Parathyroid adenoma (tissue), 2 donors: Measurements from ENCODE around the gene SLC33A1.
A peak's percentile ranks its signal among the peaks of the same experiment; 100 is the strongest.
"Not testable (repeated sequence)": the region's sequence is repeated elsewhere in the genome, so short reads cannot be mapped to it uniquely, and the experiment has no call there.

Experiments used
- H2AFZ ChIP-seq: fragments of 300-600 bp; sonication (generic); one replicate; pipeline ENCODE4 v1.7.0; 2017; ENCODE audit warnings: antibody characterized with exemption, mild to moderate bottlenecking
- H3K27ac ChIP-seq: fragments of 300-600 bp; sonication (generic); one replicate; pipeline ENCODE4 v1.7.0; 2017
- H3K27me3 ChIP-seq: fragments of 300-600 bp; sonication (generic); one replicate; pipeline ENCODE4 v1.7.0; 2017; ENCODE audit warnings: low read length; ENCODE audit not compliant: control insufficient read depth, insufficient read depth
- H3K36me3 ChIP-seq: fragments of 300-600 bp; sonication (generic); one replicate; pipeline ENCODE4 v1.7.0; 2017; ENCODE audit warnings: low read length; ENCODE audit not compliant: control insufficient read depth, insufficient read depth
- H3K4me1 ChIP-seq: fragments of 300-600 bp; sonication (generic); one replicate; pipeline ENCODE4 v1.7.0; 2017; ENCODE audit warnings: control low read depth
- H3K4me2 ChIP-seq: fragments of 300-600 bp; sonication (generic); one replicate; pipeline ENCODE4 v1.7.0; 2017; ENCODE audit warnings: low read length
- H3K4me3 ChIP-seq: fragments of 300-600 bp; sonication (generic); one replicate; pipeline ENCODE4 v1.7.0; 2017; ENCODE audit warnings: low read depth, low read length
- H3K79me2 ChIP-seq: fragments of 300-600 bp; sonication (generic); one replicate; pipeline ENCODE4 v1.7.0; 2017; ENCODE audit warnings: control low read depth
- H3K9ac ChIP-seq: fragments of 300-600 bp; sonication (generic); one replicate; pipeline ENCODE4 v1.7.0; 2017; ENCODE audit warnings: mild to moderate bottlenecking
- H3K9me3 ChIP-seq: fragments of 300-600 bp; sonication (generic); one replicate; pipeline ENCODE4 v1.7.0; 2017; ENCODE audit warnings: low read length; ENCODE audit not compliant: control insufficient read depth
- CTCF ChIP-seq: fragments of 300-600 bp; sonication (generic); IDR thresholded peaks from one replicate; pipeline ENCODE4 v1.7.0; 2017; ENCODE audit warnings: antibody characterized with exemption, mild to moderate bottlenecking
- donor health status: primary hyperparathyroidism.

The SLC33A1 gene

GRCh38 chr3:155853214-155854140, 750 bp downstream of the SLC33A1 start:
- Histone ChIP-seq H2AFZ (peak overlapping the region; percentile 90), H3K36me3 (no peaks in the 10 kb centered on the region), H3K4me1 (peaks cover 18% of the 10 kb centered on the region), H3K4me3 (peak overlapping the region; percentile 80), H3K9ac (peak overlapping the region; percentile 55), H3K9me3 (no peaks in the 10 kb centered on the region), H3K27me3 (no peaks in the 10 kb centered on the region), H3K79me2 (peaks cover 22% of the 10 kb centered on the region), H3K4me2 (peak overlapping the region; percentile 93), H3K27ac (peak overlapping the region; percentile 91)
- no peak for TF ChIP-seq CTCF

GRCh38 chr3:155852341-155852740, 1.9 kb downstream of the SLC33A1 start:
- H3K79me2 ChIP-seq = peaks cover 29% of the 10 kb centered on the region
- no peak overlapping the region for H2AFZ ChIP-seq
- H3K4me3 ChIP-seq = peak overlapping the region; percentile 80
- no peaks in the 10 kb centered on the region for H3K36me3 ChIP-seq
- H3K4me2 ChIP-seq = peak overlapping the region; percentile 93
- peaks cover 18% of the 10 kb centered on the region for H3K4me1 ChIP-seq
- H3K27ac ChIP-seq = no peak overlapping the region
- no peak overlapping the region for H3K9ac ChIP-seq
- TF ChIP-seq CTCF = no peak
- no peaks in the 10 kb centered on the region for H3K27me3 ChIP-seq
- H3K9me3 ChIP-seq = no peaks in the 10 kb centered on the region

GRCh38 chr3:155849404-155849803, 4.8 kb downstream of the SLC33A1 start:
- H3K9me3 ChIP-seq, H3K27ac ChIP-seq, H3K27me3 ChIP-seq, H3K4me3 ChIP-seq, H2AFZ ChIP-seq, H3K36me3 ChIP-seq, H3K4me2 ChIP-seq, H3K9ac ChIP-seq: not testable (repeated sequence)
- H3K79me2 ChIP-seq = peaks cover 29% of the 10 kb centered on the region
- H3K4me1 ChIP-seq = peaks cover 18% of the 10 kb centered on the region

GRCh38 chr3:155847993-155848392, 6.2 kb downstream of the SLC33A1 start:
- Histone ChIP-seq H3K9ac (no peak overlapping the region), H3K4me1 (peaks cover 18% of the 10 kb centered on the region)

More at GRCh38 chr3:155847993-155848392, 6.2 kb downstream of the SLC33A1 start:
- H3K4me3 ChIP-seq = no peak overlapping the region
- no peak for TF ChIP-seq CTCF
- H3K4me2 ChIP-seq = no peak overlapping the region
- no peak overlapping the region for H3K27ac ChIP-seq
- no peaks in the 10 kb centered on the region for H3K27me3 ChIP-seq
- H2AFZ ChIP-seq = no peak overlapping the region
- H3K79me2 ChIP-seq = peaks cover 29% of the 10 kb centered on the region
- H3K9me3 ChIP-seq = no peaks in the 10 kb centered on the region
- no peaks in the 10 kb centered on the region for H3K36me3 ChIP-seq
